Fibroblast of skin of back (primary cell): ENCODE results near the gene SHPK. TPM values are rescaled to one million over a fixed set of nuclear protein-coding genes. Genes with fewer than 3 reads are reported as not detected.

Experiments used
- DNase-seq: peaks from one replicate; pipeline ENCODE4 v3.0.0-alpha.2; 2013
- polyA plus RNA-seq, 2 experiments: library from polyadenylated mRNA; unstranded; fragments of 120-200 nt; gene quantifications; one replicate each; pipeline ENCODE4 v1.2.1, GENCODE V29; 2013; ENCODE audit not compliant: insufficient read length in 2 of 2

Gene SHPK
- 6.7 TPM for polyA plus RNA-seq (2013, experiment 1 of 2; ENCODE audit: insufficient read length)
- polyA plus RNA-seq (2013, experiment 2 of 2; ENCODE audit: insufficient read length): 4.7 TPM

DNA sequence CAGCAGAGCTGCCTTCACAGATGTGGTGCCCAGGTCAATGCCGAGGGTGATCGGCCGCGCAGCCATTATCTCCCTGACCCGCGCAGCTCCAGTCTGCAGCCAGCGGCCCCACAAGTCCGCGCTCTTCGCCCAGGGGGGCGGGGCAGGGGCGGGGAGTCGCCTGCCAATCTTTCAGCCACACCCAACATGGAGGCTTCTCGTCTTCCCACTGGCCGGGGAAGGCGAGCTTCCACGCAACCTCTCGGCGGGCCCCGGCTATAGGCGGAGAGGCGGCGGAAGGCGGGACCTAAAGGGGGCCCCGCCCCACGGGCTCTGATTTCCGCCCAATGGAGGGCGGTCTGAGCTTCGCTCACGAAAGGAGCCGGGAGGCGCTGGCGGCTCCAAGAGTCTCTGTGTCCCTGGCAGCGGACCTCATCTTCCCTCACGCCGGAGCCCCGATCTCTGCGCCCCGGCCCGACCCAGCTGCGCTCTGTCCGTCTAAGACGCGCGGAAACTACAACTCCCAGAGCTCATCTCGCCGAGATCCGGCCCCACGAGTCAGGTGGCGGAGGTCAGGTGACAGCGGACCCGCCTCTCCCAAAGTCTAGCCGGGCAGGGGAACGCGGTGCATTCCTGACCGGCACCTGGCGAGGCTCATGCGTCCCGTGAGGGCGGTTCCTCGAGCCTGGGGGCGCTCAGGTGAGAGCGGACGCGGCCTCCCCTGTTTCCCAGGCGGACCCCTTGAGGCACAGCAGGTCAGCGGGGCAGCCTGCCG lies at the start of gene SHPK, which contains the start of gene CTNS:
Gene SHPK, minus strand, starts transcription at position 97 of the 754 bp plus-strand sequence. Its CDS starts 31 bp downstream, at position 66.
Gene CTNS, plus strand, starts transcription at position 607 of the 754 bp plus-strand sequence. CDS start 3,447 bp downstream, outside the sequence.
- DNase-seq: peak; percentile 97

- DNase-seq: no peak
Measured at GRCh38 chr17:3685174-3685573, 49.1 kb upstream of the SHPK start.

DNA sequence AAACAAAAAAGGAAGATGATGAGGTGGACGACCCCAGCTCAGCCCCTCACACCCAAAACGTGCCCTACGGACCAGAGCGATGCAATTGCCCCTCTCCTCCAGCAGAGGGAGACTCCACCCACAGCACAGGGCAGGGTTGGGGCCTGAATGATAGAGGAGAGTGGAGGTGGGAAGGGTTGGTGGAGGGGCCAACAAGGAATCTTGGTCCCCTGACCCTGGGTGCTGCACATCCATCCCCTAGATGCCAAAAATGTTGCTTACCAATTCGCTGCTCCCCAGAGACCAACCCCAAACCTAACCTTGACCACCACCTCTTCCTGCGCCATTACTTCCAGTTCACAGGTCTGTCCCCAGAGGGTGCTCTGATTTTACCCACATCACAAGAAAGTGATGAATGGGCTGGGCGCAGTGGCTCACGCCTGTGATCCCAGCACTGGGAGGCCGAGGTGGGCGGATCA lies 47.0 kb upstream of the SHPK start:
- DNase-seq: peak; percentile 25

DNA sequence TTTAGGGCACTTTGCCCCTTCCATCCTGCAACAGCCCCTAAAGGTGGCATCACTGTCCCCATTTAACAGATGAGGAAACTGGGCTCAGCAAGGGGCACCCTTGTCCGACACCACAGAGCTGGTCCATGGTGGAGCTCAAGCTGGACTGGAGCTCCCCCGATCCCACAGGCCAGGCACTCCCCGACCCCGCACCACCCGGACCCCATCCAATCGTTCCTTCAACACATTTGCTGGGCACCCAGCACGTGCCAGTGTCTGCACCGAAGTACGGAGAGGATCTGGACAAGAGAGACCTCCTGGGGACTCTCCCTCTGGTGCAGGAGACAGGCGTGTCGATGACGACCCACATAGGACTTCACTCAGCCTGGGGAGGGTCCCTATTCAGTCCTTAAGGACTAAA lies 46.0 kb upstream of the SHPK start:
- no peak for DNase-seq

GRCh38 chr17:3681565-3681964 lies 45.5 kb upstream of the SHPK start:
- DNase-seq: no peak

GRCh38 chr17:3681057-3681456 lies 45.0 kb upstream of the SHPK start:
- no peak for DNase-seq

GRCh38 chr17:3679531-3680126 lies 43.6 kb upstream of the SHPK start:
- no peak for DNase-seq

GRCh38 chr17:3678821-3679530 lies 42.9 kb upstream of the SHPK start:
- no peak for DNase-seq

DNA sequence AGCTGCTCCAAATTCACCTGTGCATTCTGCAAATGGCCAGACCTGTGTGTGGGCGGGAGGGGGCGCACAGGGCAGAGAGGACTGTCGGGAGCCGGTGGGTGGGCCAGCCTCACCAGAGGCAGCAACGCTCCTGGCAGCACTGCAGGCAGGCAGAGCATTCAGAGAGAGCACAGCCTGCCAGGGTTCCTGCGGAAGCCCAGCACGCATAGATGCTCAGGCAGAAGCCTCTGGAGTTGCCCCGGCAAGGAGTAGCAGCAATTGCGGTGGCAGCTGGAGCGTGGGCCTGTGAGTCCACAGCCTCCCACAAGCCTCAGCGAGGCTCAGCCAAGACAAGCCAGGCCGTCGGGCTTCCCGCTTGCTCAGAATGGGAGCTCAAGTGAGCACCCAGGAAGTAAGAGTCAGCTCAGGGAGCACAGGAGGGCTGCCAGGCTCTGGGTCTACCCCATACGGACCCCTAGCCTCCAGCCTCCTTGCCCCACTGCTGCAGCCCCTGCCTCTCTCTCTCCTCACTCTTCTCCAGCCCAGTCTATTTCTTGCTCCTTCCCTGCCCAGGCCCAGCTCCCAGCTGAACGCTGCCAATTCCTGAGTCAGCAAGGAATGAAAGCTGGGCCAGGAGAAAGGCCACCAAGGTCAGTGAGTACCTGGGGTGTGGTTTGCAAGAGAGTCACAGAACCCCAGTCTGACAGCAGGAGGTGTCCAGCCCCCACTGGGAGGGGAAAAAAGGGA lies 42.2 kb upstream of the SHPK start:
- no peak for DNase-seq

DNA sequence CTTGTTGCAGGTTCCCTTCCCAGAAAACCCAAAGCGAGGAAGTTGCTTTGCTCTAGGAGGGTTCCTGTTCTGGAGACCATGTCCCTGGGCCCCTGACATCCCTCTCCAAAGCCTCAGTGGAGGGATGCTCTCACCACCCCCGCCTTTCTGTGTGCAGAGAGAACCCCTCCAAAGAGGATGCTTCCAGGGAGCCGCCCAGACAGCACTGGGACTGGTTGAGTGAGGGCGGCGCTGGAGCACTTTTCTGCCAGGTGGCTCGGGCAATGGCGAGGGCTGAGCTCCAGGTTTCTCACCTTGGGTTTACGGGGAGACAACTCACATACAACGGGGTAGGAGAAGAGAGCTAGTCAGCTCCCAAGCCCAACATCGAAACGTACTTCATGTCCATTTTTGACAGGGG lies 39.8 kb upstream of the SHPK start:
- DNase-seq: no peak

- no peak for DNase-seq
Measured at GRCh38 chr17:3672571-3672970, 36.5 kb upstream of the SHPK start.

- no peak for DNase-seq
Measured at GRCh38 chr17:3669548-3669947, 33.5 kb upstream of the SHPK start.

- no peak for DNase-seq
Measured at GRCh38 chr17:3669085-3669347, 33.0 kb upstream of the SHPK start.

DNA sequence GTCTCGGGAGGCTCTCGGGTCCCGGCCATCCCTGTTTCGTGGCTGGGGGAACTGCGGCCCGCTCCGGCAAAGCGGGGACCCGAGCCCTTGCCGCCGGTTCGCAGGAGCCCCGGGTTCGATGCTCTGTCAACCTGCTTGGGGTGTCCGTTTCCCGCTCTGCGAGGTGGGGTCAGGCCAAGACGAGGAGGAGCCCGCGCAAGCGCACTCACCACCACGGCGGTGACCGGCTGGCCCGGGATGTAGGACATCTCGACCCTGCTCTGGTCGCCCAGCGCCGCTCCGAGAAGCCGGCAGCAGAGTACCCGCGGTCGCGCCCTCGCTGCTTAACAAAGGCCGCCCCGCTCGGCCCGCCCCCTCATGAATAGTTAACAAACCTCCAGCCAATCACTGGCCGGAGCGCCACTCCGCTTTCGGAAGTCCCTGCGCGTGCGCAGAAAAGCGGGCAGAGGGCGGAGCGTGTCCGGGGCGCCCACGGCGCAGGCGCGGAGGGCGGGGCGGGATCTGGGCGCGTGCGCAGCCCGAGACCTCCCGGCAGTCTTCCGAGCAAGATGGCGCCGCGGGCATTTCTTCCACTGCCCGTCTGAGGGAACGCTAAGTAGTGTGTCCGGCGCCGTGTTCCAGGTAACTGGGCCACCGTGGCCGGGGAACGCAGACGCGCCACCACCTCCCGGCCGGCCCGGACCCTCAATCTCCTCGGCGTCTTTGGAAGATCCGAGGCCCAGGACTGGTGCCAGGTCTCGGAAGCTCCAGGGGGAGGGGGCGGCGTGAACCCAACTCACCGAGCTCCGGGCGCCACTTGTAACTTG lies 32.4 kb upstream of the SHPK start, which contains the start of the genes EMC6 and TAX1BP3:
Gene EMC6, plus strand, starts transcription at position 534 of the 806 bp plus-strand sequence. CDS start 335 bp downstream, outside the sequence.
Gene TAX1BP3, minus strand, starts transcription at position 300 of the 806 bp plus-strand sequence. Its CDS starts 52 bp downstream, at position 248.
- DNase-seq: peak; percentile 96

- DNase-seq: peak; percentile 94
Measured at GRCh38 chr17:3667366-3668278, 31.6 kb upstream of the SHPK start.

DNA sequence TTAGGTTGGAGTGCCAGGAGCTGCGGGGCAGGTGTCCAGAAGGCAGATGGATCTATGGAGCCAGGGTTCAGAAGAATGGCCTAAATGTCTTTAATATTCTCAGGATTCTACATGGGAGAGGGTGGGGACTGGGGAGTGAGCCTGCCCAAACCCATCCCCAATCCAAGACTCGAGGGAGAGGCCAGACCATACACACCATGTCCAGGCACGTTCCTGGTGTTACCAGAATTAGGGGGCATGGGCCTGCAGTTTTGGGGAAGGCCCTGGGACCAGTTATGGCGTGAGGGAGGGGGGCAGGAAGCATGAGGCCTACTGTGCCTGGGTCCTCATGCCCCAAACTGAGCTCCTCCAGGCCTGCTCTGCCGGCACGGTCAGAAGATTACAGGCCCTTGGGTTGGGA lies 30.5 kb upstream of the SHPK start:
- DNase-seq: no peak

DNA sequence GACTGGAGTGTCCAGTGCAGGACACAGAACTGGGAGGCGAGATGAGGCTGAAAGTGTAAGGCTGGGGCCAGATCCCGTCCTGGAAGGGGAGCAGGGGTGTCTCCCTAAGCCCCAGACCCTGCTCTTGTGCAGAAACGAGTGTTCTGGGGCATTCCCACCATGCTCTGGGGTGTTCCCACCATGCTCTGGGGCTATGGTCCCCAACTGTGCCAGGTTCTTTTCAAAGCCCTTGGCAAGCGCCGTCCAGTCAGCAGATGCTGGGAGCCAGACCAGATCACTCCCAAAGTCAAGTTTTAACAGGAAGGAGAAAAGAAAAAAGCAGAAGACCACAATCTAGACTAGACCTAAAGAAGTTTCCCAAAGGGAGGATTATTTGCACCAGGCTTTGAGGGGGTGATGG lies 29.8 kb upstream of the SHPK start:
- no peak for DNase-seq

DNA sequence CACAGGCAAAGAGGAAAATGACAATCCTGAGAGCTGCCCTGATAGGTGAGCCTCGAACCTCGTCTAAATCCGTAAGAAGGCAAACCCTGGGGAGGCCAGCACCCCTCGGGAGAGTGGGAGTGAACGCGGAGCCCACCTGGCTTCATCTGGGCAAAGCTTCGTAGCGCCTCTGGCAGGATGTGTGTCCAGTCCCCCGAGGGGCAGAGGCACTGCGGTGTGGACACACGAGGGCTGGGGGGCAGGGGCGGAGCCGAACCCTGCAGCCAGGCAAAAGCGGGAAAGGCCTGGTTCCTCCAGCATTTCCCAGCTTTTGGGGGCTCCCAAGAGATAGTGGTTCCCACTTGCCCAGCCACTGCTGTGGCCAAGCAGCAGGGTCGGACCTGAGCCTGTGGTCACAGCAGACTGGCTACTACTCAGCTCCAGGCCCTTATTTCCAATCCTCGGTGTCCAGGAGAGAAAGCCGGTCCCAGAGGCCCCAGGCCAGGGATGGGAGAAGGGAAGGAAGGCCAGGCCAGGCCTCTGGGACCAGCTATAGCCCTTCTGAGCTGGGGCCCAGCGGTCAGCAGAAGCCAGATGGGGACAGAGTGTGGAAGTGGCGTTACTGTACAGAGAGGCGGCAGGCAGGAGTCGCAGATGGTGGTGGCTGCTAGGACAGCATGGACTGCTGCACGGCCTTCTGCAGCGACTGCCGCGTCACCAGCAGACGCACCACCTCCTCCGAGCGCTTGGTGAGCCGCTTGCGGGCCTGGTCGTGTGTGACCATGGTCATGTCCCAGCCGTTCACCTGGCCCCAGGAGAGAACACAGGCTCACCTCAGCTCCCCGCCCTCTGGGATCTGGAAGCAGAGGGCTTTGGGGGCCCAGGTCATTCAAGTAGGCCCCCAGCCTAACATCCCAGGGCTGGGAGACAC lies 27.3 kb upstream of the SHPK start:
- no peak for DNase-seq

GRCh38 chr17:3660311-3660891 lies 24.4 kb upstream of the SHPK start:
- DNase-seq: no peak
